H1 (cell line): ENCODE data around the gene CELSR3. TPM values are rescaled to one million over a fixed set of nuclear protein-coding genes. Genes with fewer than 3 reads are reported as not detected.
A peak's percentile ranks its signal among the peaks of the same experiment; 100 is the strongest.

Experiments used
- CTCF ChIA-PET: fragments of 300-600 bp; sonication (Branson Sonifier 250); formaldehyde crosslinking; loops from one replicate; lab custom pipeline; 2021; ENCODE audit not compliant: partially characterized antibody; lab: Charles Lee
- POLR2A ChIA-PET: fragments of 300-600 bp; sonication (Branson Sonifier 250); formaldehyde crosslinking; loops from one replicate; lab custom pipeline; 2021; ENCODE audit warnings: inconsistent platforms; ENCODE audit not compliant: partially characterized antibody; lab: Charles Lee
- DNase-seq, 2 experiments: peaks; one replicate each; pipeline versions ENCODE4 v3.0.0 to v3.0.0-alpha.2; 2010 to 2022; ENCODE audit warnings: low spot score in 2 of 2, low read depth in 1 of 2, mixed read lengths in 1 of 2
- FAIRE-seq: peaks from 2 replicates; lab custom pipeline; 2011; peaks lifted over from hg19 to GRCh38; lab: Jason Lieb, UNC
- H2AFZ ChIP-seq: 2 replicates; pipeline ENCODE4 v1.8.1; 2012; ENCODE audit warnings: low read length, inconsistent platforms
- H2AK5ac ChIP-seq: 2 replicates; pipeline ENCODE4 v1.6.1; 2013; ENCODE audit warnings: low read depth, low read length
- H2BK120ac ChIP-seq: replicated peaks from 2 replicates; pipeline ENCODE3; 2013; ENCODE audit warnings: low read depth, low read length, inconsistent platforms
- H2BK12ac ChIP-seq: 2 replicates; pipeline ENCODE4 v1.6.1; 2013; ENCODE audit warnings: low read depth, low read length
- H2BK15ac ChIP-seq: 2 replicates; pipeline ENCODE4 v1.6.1; 2013; ENCODE audit warnings: low read length
- H2BK20ac ChIP-seq: 2 replicates; pipeline ENCODE4 v1.6.1; 2013; ENCODE audit warnings: low read length
- H2BK5ac ChIP-seq: 2 replicates; pipeline ENCODE4 v1.6.1; 2013; ENCODE audit warnings: low read depth, low read length
- H3K14ac ChIP-seq: 2 replicates; pipeline ENCODE4 v1.6.1; 2013; ENCODE audit warnings: inconsistent platforms; ENCODE audit not compliant: insufficient read length
- H3K18ac ChIP-seq: 2 replicates; pipeline ENCODE4 v1.6.1; 2013; ENCODE audit warnings: low read length; ENCODE audit errors: extremely low read depth
- H3K23ac ChIP-seq: 2 replicates; pipeline ENCODE4 v1.6.1; 2013; ENCODE audit warnings: inconsistent platforms; ENCODE audit not compliant: insufficient read length
- H3K23me2 ChIP-seq: 2 replicates; pipeline ENCODE4 v1.6.1; 2013; ENCODE audit warnings: low read depth, low read length
- H3K27ac ChIP-seq: 2 replicates; pipeline ENCODE4 v1.6.1; 2011; ENCODE audit warnings: low read depth, low read length, inconsistent platforms
- H3K27me3 ChIP-seq, 4 experiments: replicated peaks in 1 of 4; 1 replicate in 1 of 4; 2 replicates in 3 of 4; pipeline versions ENCODE4 v1.6.1 to v1.8.1; 2011 to 2013; ENCODE audit warnings: low read length in 3 of 4, mild to moderate bottlenecking in 3 of 4, inconsistent platforms in 2 of 4, mixed read lengths in 2 of 4, moderate library complexity in 1 of 4; ENCODE audit not compliant: control insufficient read depth in 3 of 4, insufficient read depth in 3 of 4; ENCODE audit errors: extremely low read depth in 1 of 4
- H3K36me3 ChIP-seq, 4 experiments: 2 replicates each; pipeline versions ENCODE4 v1.6.1 to v1.8.1; 2011 to 2013; ENCODE audit warnings: mild to moderate bottlenecking in 4 of 4, low read length in 3 of 4, moderate library complexity in 2 of 4, control low read depth in 1 of 4, inconsistent platforms in 1 of 4; ENCODE audit not compliant: insufficient read depth in 4 of 4, control insufficient read depth in 2 of 4
- H3K4ac ChIP-seq: replicated peaks from 2 replicates; pipeline ENCODE3; 2013; ENCODE audit warnings: low read length, low read depth, mixed read lengths, inconsistent platforms; ENCODE audit not compliant: insufficient read length
- H3K4me1 ChIP-seq, 4 experiments: replicated peaks in 1 of 4; 1 replicate in 1 of 4; 2 replicates in 3 of 4; pipeline versions ENCODE4 v1.6.1 to v1.8.1; 2011 to 2013; ENCODE audit warnings: low read length in 3 of 4, inconsistent platforms in 2 of 4, mixed read lengths in 1 of 4; ENCODE audit not compliant: insufficient read depth in 4 of 4, control insufficient read depth in 3 of 4
- H3K4me2 ChIP-seq, 2 experiments: 2 replicates each; pipeline versions ENCODE4 v1.6.1 to v1.8.1; 2011 to 2013; ENCODE audit warnings: low read depth in 2 of 2, low read length in 2 of 2, control low read depth in 1 of 2, inconsistent platforms in 1 of 2, mild to moderate bottlenecking in 1 of 2; ENCODE audit not compliant: insufficient read depth in 1 of 2
- H3K4me3 ChIP-seq, 4 experiments: fragments of 200-600, 300-600 bp in 1 of 4; sonication (generic), shearing (Covaris generic), sonication (Bioruptor Twin) in 1 of 4; 2 replicates each; pipeline versions ENCODE4 v1.5.1 to v1.8.1; 2011 to 2016; ENCODE audit warnings: low read length in 4 of 4, low read depth in 3 of 4, control low read depth in 2 of 4, inconsistent platforms in 2 of 4, mild to moderate bottlenecking in 2 of 4, mixed read lengths in 1 of 4, moderate library complexity in 1 of 4; ENCODE audit not compliant: insufficient read depth in 2 of 4; ENCODE audit errors: extremely low read depth in 1 of 4
- H3K56ac ChIP-seq: replicated peaks from 2 replicates; pipeline ENCODE3; 2013; ENCODE audit warnings: low read depth, mild to moderate bottlenecking, mixed read lengths, low read length, inconsistent platforms; ENCODE audit not compliant: insufficient read length
- H3K79me1 ChIP-seq: 2 replicates; pipeline ENCODE4 v1.6.1; 2013; ENCODE audit warnings: low read depth, low read length, control low read depth
- H3K79me2 ChIP-seq, 2 experiments: 2 replicates each; pipeline versions ENCODE4 v1.6.1 to v1.8.1; 2012 to 2013; ENCODE audit warnings: low read length in 2 of 2, mild to moderate bottlenecking in 2 of 2, inconsistent platforms in 1 of 2; ENCODE audit not compliant: insufficient read depth in 2 of 2, control insufficient read depth in 1 of 2
- H3K9ac ChIP-seq, 4 experiments: replicated peaks in 1 of 4; 1 replicate in 1 of 4; 2 replicates in 3 of 4; pipeline versions ENCODE4 v1.6.1 to v1.8.1; 2011 to 2013; ENCODE audit warnings: low read depth in 3 of 4, low read length in 3 of 4, control low read depth in 2 of 4, mild to moderate bottlenecking in 2 of 4, moderate library complexity in 2 of 4, inconsistent platforms in 1 of 4; ENCODE audit errors: extremely low read depth in 1 of 4
- H3K9me3 ChIP-seq, 2 experiments: 2 replicates each; pipeline versions ENCODE4 v1.6.1 to v1.8.1; 2012 to 2013; ENCODE audit warnings: mild to moderate bottlenecking in 2 of 2, moderate library complexity in 2 of 2, control low read depth in 1 of 2, inconsistent platforms in 1 of 2, low read depth in 1 of 2, low read length in 1 of 2, mixed read lengths in 1 of 2; ENCODE audit not compliant: insufficient read depth in 2 of 2
- H4K20me1 ChIP-seq, 2 experiments: replicated peaks in 1 of 2; 2 replicates each; pipeline versions ENCODE3 to v1.8.1; 2011 to 2013; ENCODE audit warnings: inconsistent platforms in 2 of 2, low read length in 2 of 2, mild to moderate bottlenecking in 1 of 2; ENCODE audit not compliant: insufficient read depth in 2 of 2, control insufficient read depth in 1 of 2
- H4K5ac ChIP-seq: 2 replicates; pipeline ENCODE4 v1.6.1; 2013; ENCODE audit warnings: low read length, low read depth, mixed read lengths, inconsistent platforms; ENCODE audit not compliant: insufficient read length
- H4K8ac ChIP-seq: 2 replicates; pipeline ENCODE4 v1.8.0; 2013; ENCODE audit warnings: mild to moderate bottlenecking, moderate library complexity, low read length, inconsistent platforms; ENCODE audit not compliant: insufficient read depth; ENCODE audit errors: extremely low read depth
- H4K91ac ChIP-seq: replicated peaks from 2 replicates; pipeline ENCODE3; 2013; ENCODE audit warnings: low read length, mixed read lengths, inconsistent platforms; ENCODE audit not compliant: insufficient read length
- POLR2AphosphoS5 ChIP-seq: IDR thresholded peaks from 2 replicates; pipeline ENCODE4 v1.6.1; 2011; ENCODE audit warnings: low read depth, low read length
- WGBS, 2 experiments: shearing (Covaris generic) in 1 of 2; methylation state at CpG; one replicate each; pipeline versions ENCODE4 v1.1.6 to v1.1.7; 2013 to 2015; ENCODE audit warnings: low lambda C conversion rate in 2 of 2, mixed read lengths in 2 of 2, inconsistent platforms in 1 of 2, low coverage in 1 of 2, missing lambda C conversion rate in 1 of 2; ENCODE audit not compliant: insufficient replicate concordance in 2 of 2, insufficient coverage in 1 of 2, insufficient read length in 1 of 2; ENCODE audit errors: extremely low coverage in 1 of 2, missing lambda C conversion rate in 1 of 2; 5-methylcytosine and 5-hydroxymethylcytosine counted together
- polyA plus RNA-seq, 7 experiments: library from polyadenylated mRNA; depleted of rRNA in 3 of 7; stranded (reverse) in 5 of 7; unstranded in 2 of 7; fragments of >200 nt in 5 of 7; fragments of 200-250 nt in 2 of 7; gene quantifications; 1 replicate in 5 of 7; 2 replicates in 1 of 7; 4 replicates in 1 of 7; pipeline versions ENCODE4 v1.2.1 to v1.2.3, GENCODE V29; 2011 to 2013; ENCODE audit warnings: missing spikeins in 2 of 7, mixed read lengths in 2 of 7
- total RNA-seq: library from RNA; stranded (reverse); fragmentation: NEBNext Ultra II Directional; extraction: Animal tissue kit (Norgen Biotek cat#: 25700); gene quantifications from 2 replicates; pipeline ENCODE4 v1.2.1, GENCODE V29; 2021
- TF ChIP-seq, protein P1 (sequence below): IDR thresholded peaks from 2 replicates; pipeline ENCODE4 v1.6.1; 2012; ENCODE audit warnings: low read length, inconsistent platforms

CELSR3 gene
- total and polyA plus RNA-seq, 2 of the 8 experiments (the other 6 are each of a cell fraction or from before 2014, with no cell fraction given) = 11.6 to 29.5 TPM

DNA sequence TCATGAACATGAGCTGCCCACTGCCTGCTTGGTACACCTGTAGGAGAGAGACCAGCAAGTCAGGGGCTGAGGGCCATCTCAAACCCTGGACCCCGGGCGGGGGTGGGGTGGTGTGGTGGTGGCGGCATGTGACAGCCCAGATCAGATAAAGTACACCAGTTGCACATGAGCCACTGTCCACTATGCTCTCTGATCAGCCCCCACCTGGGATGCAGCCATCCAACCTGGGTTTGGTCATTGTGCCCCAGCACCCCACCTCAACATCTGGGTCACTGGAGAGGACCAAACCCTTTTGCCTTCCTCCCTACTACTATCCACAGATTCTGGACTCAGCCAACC, 26.0 kb upstream of the CELSR3 start:
- Histone ChIP-seq H3K9me3 (no peaks in the 10 kb centered on the region), H3K23ac (no peak overlapping the region), H3K79me1 (peaks cover 7% of the 10 kb centered on the region), H2BK5ac (no peak overlapping the region), H2AFZ (no peak overlapping the region), H3K4me3 (no peak overlapping the region), H3K79me2 (peaks cover 2 to 26% of the 10 kb centered on the region in 2 experiments; a peak in 3 of 4 replicates), H3K23me2 (peaks cover 8% of the 10 kb centered on the region; the same call in 1 of the 2 replicates), H2BK20ac (no peak overlapping the region), H2BK120ac (no peak overlapping the region), H3K14ac (no peak overlapping the region), H2AK5ac (no peak overlapping the region), H3K4ac (no peak overlapping the region), H3K27ac (no peak overlapping the region), H3K18ac (no peak overlapping the region), H3K4me1 (peaks cover 0 to 11% (median 4%) of the 10 kb centered on the region in 4 experiments; a peak in 3 of 7 replicates), H4K5ac (no peak overlapping the region), H2BK12ac (no peak overlapping the region), H4K8ac (no peak overlapping the region), H3K36me3 (peaks cover 39 to 64% (median 56%) of the 10 kb centered on the region in 4 experiments), H4K91ac (no peak overlapping the region), H4K20me1 (peaks cover 12 to 23% of the 10 kb centered on the region in 2 experiments), H3K4me2 (no peak overlapping the region), H2BK15ac (no peak overlapping the region), H3K9ac (no peak overlapping the region), H3K27me3 (no peaks in the 10 kb centered on the region), H3K56ac (no peak overlapping the region)
- no peak for DNase-seq
- ChIA-PET POLR2A (interaction anchor here (1.2 to 6.2 kb wide), 5 partner anchors 9 to 35 kb away, joined by 3 to 58 read pairs (median 4); partner anchors contain the start of gene CELSR3), CTCF (interaction anchor here (0.8 to 3.4 kb wide), 5 partner anchors 19 to 323 kb away, joined by 3 to 13 read pairs (median 5); partner anchors contain the start of gene CELSR3)
- 100% methylated on average over 3 of the region's 3 CpGs; no CpG with 5 or more reads in 1 of the 2 experiments for WGBS, 2 experiments
- TF ChIP-seq, protein P1, sequence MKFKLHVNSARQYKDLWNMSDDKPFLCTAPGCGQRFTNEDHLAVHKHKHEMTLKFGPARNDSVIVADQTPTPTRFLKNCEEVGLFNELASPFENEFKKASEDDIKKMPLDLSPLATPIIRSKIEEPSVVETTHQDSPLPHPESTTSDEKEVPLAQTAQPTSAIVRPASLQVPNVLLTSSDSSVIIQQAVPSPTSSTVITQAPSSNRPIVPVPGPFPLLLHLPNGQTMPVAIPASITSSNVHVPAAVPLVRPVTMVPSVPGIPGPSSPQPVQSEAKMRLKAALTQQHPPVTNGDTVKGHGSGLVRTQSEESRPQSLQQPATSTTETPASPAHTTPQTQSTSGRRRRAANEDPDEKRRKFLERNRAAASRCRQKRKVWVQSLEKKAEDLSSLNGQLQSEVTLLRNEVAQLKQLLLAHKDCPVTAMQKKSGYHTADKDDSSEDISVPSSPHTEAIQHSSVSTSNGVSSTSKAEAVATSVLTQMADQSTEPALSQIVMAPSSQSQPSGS = no peak
- TF ChIP-seq POLR2AphosphoS5 = 0 out of 2 replicates have a peak, but pooled peaks have one; percentile 4
- FAIRE-seq = no peak
